ENCODE measurements around the gene FNDC10.
"Not testable (repeated sequence)": the region's sequence is repeated elsewhere in the genome, so short reads cannot be mapped to it uniquely, and the experiment has no call there.

FNDC10 gene

GRCh38 chr1:1599030-1599934 is 653 bp downstream of the FNDC10 start:
- no peak for DNase-seq (ENCODE audit: low read depth)

GRCh38 chr1:1598720-1599029 is 1.3 kb downstream of the FNDC10 start:
- DNase-seq (ENCODE audit: low read depth) = no peak

GRCh38 chr1:1598051-1598719 is 1.8 kb downstream of the FNDC10 start:
- no peak for DNase-seq (ENCODE audit: low read depth)

- no peak for DNase-seq (ENCODE audit: low read depth)
Observed at GRCh38 chr1:1597275-1597930, 2.5 kb downstream of the FNDC10 start.

- DNase-seq (ENCODE audit: low read depth) = no peak
Observed at GRCh38 chr1:1596493-1597274, 3.3 kb downstream of the FNDC10 start.

GRCh38 chr1:1595341-1595740 is 4.6 kb downstream of the FNDC10 start:
- DNase-seq (ENCODE audit: low read depth) = not testable (repeated sequence)

GRCh38 chr1:1594602-1595260 is 5.2 kb downstream of the FNDC10 start:
- DNase-seq (ENCODE audit: low read depth) = no peak

- DNase-seq (ENCODE audit: low read depth) = no peak
Observed at GRCh38 chr1:1593834-1594601, 5.9 kb downstream of the FNDC10 start.

- DNase-seq (ENCODE audit: low read depth) = no peak
Observed at GRCh38 chr1:1591452-1591851, 8.5 kb downstream of the FNDC10 start.

GRCh38 chr1:1583347-1584010 is 16.5 kb downstream of the FNDC10 start:
- DNase-seq (ENCODE audit: low read depth) = no peak

GRCh38 chr1:1582585-1583346 is 17.2 kb downstream of the FNDC10 start:
- no peak for DNase-seq (ENCODE audit: low read depth)

- no peak for DNase-seq (ENCODE audit: low read depth)
Observed at GRCh38 chr1:1578371-1578940, 21.5 kb downstream of the FNDC10 start.

GRCh38 chr1:1577367-1578011 is 22.4 kb downstream of the FNDC10 start:
- DNase-seq (ENCODE audit: low read depth) = no peak

- peak; percentile 80 for DNase-seq (ENCODE audit: low read depth)
Observed at GRCh38 chr1:1574721-1575537, 25.0 kb downstream of the FNDC10 start, which contains the start of gene SSU72. Gene SSU72 (minus strand): TSS chr1:1574863. CDS start chr1:1574557, 306 bp downstream.

GRCh38 chr1:1573843-1574720 is 25.9 kb downstream of the FNDC10 start:
- no peak for DNase-seq (ENCODE audit: low read depth)

- DNase-seq (ENCODE audit: low read depth) = no peak
Observed at GRCh38 chr1:1569341-1569740, 30.6 kb downstream of the FNDC10 start.

GRCh38 chr1:1567891-1568291 is 32.0 kb downstream of the FNDC10 start:
- no peak for DNase-seq (ENCODE audit: low read depth)

All from fibroblast of the conjunctiva (primary cell).